Omental fat pad (tissue), 4 donors: ENCODE measurements around the gene ADAMTS7. TPM values are rescaled to one million over a fixed set of nuclear protein-coding genes. Genes with fewer than 3 reads are reported as not detected.

Experiments used
- ATAC-seq: fragments of 150-250 bp; one replicate; pipeline ENCODE4 v1.9.1; 2016; ENCODE audit warnings: mild to moderate bottlenecking, moderate library complexity; ENCODE audit not compliant: low FRiP score
- DNase-seq: peaks from one replicate; pipeline ENCODE4 v3.0.0-alpha.2; 2019; ENCODE audit warnings: low spot score
- CTCF ChIP-seq, 3 donors: fragments of 450-650 bp; IDR thresholded peaks; one replicate each; pipeline ENCODE4 v1.5.1; 2016 to 2017; ENCODE audit warnings: antibody characterized with exemption in 3 of 3, mild to moderate bottlenecking in 3 of 3, moderate library complexity in 2 of 3
- total RNA-seq, 4 donors: library from RNA; depleted of rRNA; stranded (reverse); fragments of >200 nt; gene quantifications; one replicate each; pipeline ENCODE4 v1.1.0, GENCODE V29; 2016

Gene ADAMTS7
- total RNA-seq, 4 donors from 2014 or later, result 4.4 to 7.8 (median 6.3) TPM

- TF ChIP-seq CTCF (IDR thresholded peaks at IDR 0.05), result no peak
- DNase-seq (no peak), ATAC-seq (no peak)
Observed at GRCh38 chr15:78828920-78829319, 17.7 kb upstream of the ADAMTS7 start.

GRCh38 chr15:78822514-78822913 lies 11.2 kb upstream of the ADAMTS7 start:
- no peak for TF ChIP-seq CTCF (IDR thresholded peaks at IDR 0.05)
- ATAC-seq (no peak), DNase-seq (no peak)

- ATAC-seq, result peak; percentile 38
- DNase-seq, result no peak
- no peak for TF ChIP-seq CTCF (IDR thresholded peaks at IDR 0.05)
Observed at GRCh38 chr15:78811825-78812183, 540 bp upstream of the ADAMTS7 start.

- no peak for TF ChIP-seq CTCF (IDR thresholded peaks at IDR 0.05)
- ATAC-seq (peak; percentile 42), DNase-seq (no peak)
Observed at GRCh38 chr15:78810362-78811123, 721 bp downstream of the ADAMTS7 start.

- TF ChIP-seq CTCF (IDR thresholded peaks at IDR 0.05), result no peak
- DNase-seq (no peak), ATAC-seq (peak; percentile 29)
Observed at GRCh38 chr15:78810003-78810361, 1.3 kb downstream of the ADAMTS7 start.

- no peak for DNase-seq
- ATAC-seq, result no peak
- TF ChIP-seq CTCF (IDR thresholded peaks at IDR 0.05), result no peak
Observed at GRCh38 chr15:78808550-78808949, 2.7 kb downstream of the ADAMTS7 start.

- TF ChIP-seq CTCF (IDR thresholded peaks at IDR 0.05), result no peak
- no peak for DNase-seq
- no peak for ATAC-seq
Observed at GRCh38 chr15:78807359-78807758, 3.9 kb downstream of the ADAMTS7 start.
